IMR-90 (cell line): ENCODE results near the gene FBXL13.

Experiments used
- POLR2A ChIP-seq: IDR thresholded peaks from 2 replicates; pipeline ENCODE4 v1.6.1; 2012; ENCODE audit warnings: mild to moderate bottlenecking, low read depth, low read length
- TF ChIP-seq, protein P1 (sequence below): conservative IDR thresholded peaks from 2 replicates; pipeline ENCODE4 v1.5.1; 2012; ENCODE audit warnings: mild to moderate bottlenecking, low read depth, low read length, improper control_type of control experiment

DNA sequence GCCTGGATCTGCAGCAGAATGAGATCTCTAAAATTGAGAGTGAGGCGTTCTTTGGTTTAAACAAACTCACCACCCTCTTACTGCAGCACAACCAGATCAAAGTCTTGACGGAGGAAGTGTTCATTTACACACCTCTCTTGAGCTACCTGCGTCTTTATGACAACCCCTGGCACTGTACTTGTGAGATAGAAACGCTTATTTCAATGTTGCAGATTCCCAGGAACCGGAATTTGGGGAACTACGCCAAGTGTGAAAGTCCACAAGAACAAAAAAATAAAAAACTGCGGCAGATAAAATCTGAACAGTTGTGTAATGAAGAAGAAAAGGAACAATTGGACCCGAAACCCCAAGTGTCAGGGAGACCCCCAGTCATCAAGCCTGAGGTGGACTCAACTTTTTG lies 140.4 kb downstream of the FBXL13 start:
- TF ChIP-seq, protein P1, sequence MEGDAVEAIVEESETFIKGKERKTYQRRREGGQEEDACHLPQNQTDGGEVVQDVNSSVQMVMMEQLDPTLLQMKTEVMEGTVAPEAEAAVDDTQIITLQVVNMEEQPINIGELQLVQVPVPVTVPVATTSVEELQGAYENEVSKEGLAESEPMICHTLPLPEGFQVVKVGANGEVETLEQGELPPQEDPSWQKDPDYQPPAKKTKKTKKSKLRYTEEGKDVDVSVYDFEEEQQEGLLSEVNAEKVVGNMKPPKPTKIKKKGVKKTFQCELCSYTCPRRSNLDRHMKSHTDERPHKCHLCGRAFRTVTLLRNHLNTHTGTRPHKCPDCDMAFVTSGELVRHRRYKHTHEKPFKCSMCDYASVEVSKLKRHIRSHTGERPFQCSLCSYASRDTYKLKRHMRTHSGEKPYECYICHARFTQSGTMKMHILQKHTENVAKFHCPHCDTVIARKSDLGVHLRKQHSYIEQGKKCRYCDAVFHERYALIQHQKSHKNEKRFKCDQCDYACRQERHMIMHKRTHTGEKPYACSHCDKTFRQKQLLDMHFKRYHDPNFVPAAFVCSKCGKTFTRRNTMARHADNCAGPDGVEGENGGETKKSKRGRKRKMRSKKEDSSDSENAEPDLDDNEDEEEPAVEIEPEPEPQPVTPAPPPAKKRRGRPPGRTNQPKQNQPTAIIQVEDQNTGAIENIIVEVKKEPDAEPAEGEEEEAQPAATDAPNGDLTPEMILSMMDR: no peak
- TF ChIP-seq POLR2A: no peak
